ENCODE measurements around the gene FUCA1. TPM values are rescaled to one million over a fixed set of nuclear protein-coding genes. Genes with fewer than 3 reads are reported as not detected.

Gene FUCA1
- total RNA-seq, 4 donors from 2014 or later: 19.4 to 26.9 (median 22.0) TPM

- H3K27ac ChIP-seq: peak overlapping the region; percentile 64 to 97 (median 95)
- 1 to 7% methylated on average over 16 to 26 of the region's 48 CpGs for WGBS, 2 donors
- H3K4me3 ChIP-seq: peak overlapping the region; percentile 55 to 98 (median 86)
- peak in 1 of 2 donors; percentile 58 for TF ChIP-seq EP300 (IDR thresholded peaks at IDR 0.05)
- peak in 1 of 2 donors; percentile 18 for TF ChIP-seq POLR2A (IDR thresholded peaks at IDR 0.05)
- no peak for TF ChIP-seq CTCF (IDR thresholded peaks at IDR 0.05)
- no peak for DNase-seq (ENCODE audit: low spot score in 2 of 2)
- H3K4me1 ChIP-seq: peaks cover 0 to 31% (median 18%) of the 10 kb centered on the region in 4 donors
- H3K9me3 ChIP-seq: no peaks in the 10 kb centered on the region
- H3K36me3 ChIP-seq: peaks cover 0 to 57% (median 0%) of the 10 kb centered on the region in 3 donors
- H3K27me3 ChIP-seq: no peaks in the 10 kb centered on the region
These were observed 68.3 kb downstream of the FUCA1 start for GRCh38 chr1:23799570-23800399.

GRCh38 chr1:23799255-23799569 lies 68.9 kb downstream of the FUCA1 start:
- H3K4me3 ChIP-seq: peak overlapping the region in 2 of 4 donors; percentile 85 to 87
- DNase-seq (ENCODE audit: low spot score in 2 of 2): no peak
- H3K9me3 ChIP-seq: no peaks in the 10 kb centered on the region
- no peaks in the 10 kb centered on the region for H3K27me3 ChIP-seq
- WGBS, 2 donors: 74 to 85% methylated on average over 7 of the region's 7 CpGs
- peaks cover 0 to 33% (median 18%) of the 10 kb centered on the region in 4 donors for H3K4me1 ChIP-seq
- H3K36me3 ChIP-seq: peaks cover 0 to 58% (median 0%) of the 10 kb centered on the region in 3 donors
- peak overlapping the region in 3 of 4 donors; percentile 94 to 97 (median 96) for H3K27ac ChIP-seq
- TF ChIP-seq EP300 (IDR thresholded peaks at IDR 0.05) (no peak), CTCF (IDR thresholded peaks at IDR 0.05) (no peak), POLR2A (IDR thresholded peaks at IDR 0.05) (no peak)

GRCh38 chr1:23798662-23799142 lies 69.4 kb downstream of the FUCA1 start:
- DNase-seq (ENCODE audit: low spot score in 2 of 2): no peak
- Histone ChIP-seq H3K4me3 (no peak overlapping the region), H3K4me1 (peaks cover 0 to 38% (median 18%) of the 10 kb centered on the region in 4 donors), H3K27ac (peak overlapping the region in 2 of 4 donors; percentile 94 to 96), H3K9me3 (no peaks in the 10 kb centered on the region), H3K27me3 (no peaks in the 10 kb centered on the region), H3K36me3 (peaks cover 0 to 58% (median under 1%) of the 10 kb centered on the region in 3 donors)
- TF ChIP-seq POLR2A (IDR thresholded peaks at IDR 0.05) (no peak), CTCF (IDR thresholded peaks at IDR 0.05) (no peak), EP300 (IDR thresholded peaks at IDR 0.05) (no peak)
- WGBS, 2 donors: 75 to 80% methylated on average over 9 to 12 of the region's 12 CpGs

GRCh38 chr1:23797478-23798448 lies 70.3 kb downstream of the FUCA1 start:
- 79 to 88% methylated on average over 16 to 19 of the region's 20 CpGs for WGBS, 2 donors

More at GRCh38 chr1:23797478-23798448, 70.3 kb downstream of the FUCA1 start:
- peaks cover 0 to 48% (median 20%) of the 10 kb centered on the region in 4 donors for H3K4me1 ChIP-seq
- no peaks in the 10 kb centered on the region for H3K27me3 ChIP-seq
- H3K9me3 ChIP-seq: no peaks in the 10 kb centered on the region
- no peak overlapping the region for H3K4me3 ChIP-seq
- H3K27ac ChIP-seq: no peak overlapping the region
- H3K36me3 ChIP-seq: peaks cover 0 to 59% (median 8%) of the 10 kb centered on the region in 3 donors
- no peak for TF ChIP-seq POLR2A (IDR thresholded peaks at IDR 0.05)
- no peak for TF ChIP-seq CTCF (IDR thresholded peaks at IDR 0.05)
- TF ChIP-seq EP300 (IDR thresholded peaks at IDR 0.05): no peak
- DNase-seq (ENCODE audit: low spot score in 2 of 2): no peak

All from tibial nerve (tissue), 4 donors.